Ascending aorta (tissue), 2 donors: ENCODE data around the gene ZNF692. TPM values are rescaled to one million over a fixed set of nuclear protein-coding genes. Genes with fewer than 3 reads are reported as not detected.

Experiments used
- DNase-seq, 2 donors: peaks; one replicate each; pipeline ENCODE4 v3.0.0-alpha.2; 2019; ENCODE audit warnings: low spot score in 2 of 2
- H3K27ac ChIP-seq, 2 donors: fragments of 200-600 bp; sonication (generic); one replicate each; pipeline ENCODE4 v1.5.1; 2016 to 2017; ENCODE audit warnings: mild to moderate bottlenecking in 1 of 2
- H3K27me3 ChIP-seq: fragments of 200-600 bp; sonication (generic); one replicate; pipeline ENCODE4 v1.5.1; 2017
- H3K36me3 ChIP-seq, 2 donors: fragments of 200-600 bp; sonication (generic); one replicate each; pipeline ENCODE4 v1.5.1; 2016
- H3K4me1 ChIP-seq, 2 donors: fragments of 200-600 bp; sonication (generic); one replicate each; pipeline ENCODE4 v1.5.1; 2016 to 2017; ENCODE audit warnings: mild to moderate bottlenecking in 1 of 2
- H3K4me3 ChIP-seq, 2 donors: fragments of 200-600 bp; sonication (generic); one replicate each; pipeline ENCODE4 v1.5.1; 2016 to 2017; ENCODE audit warnings: mild to moderate bottlenecking in 1 of 2
- H3K9me3 ChIP-seq, 2 donors: fragments of 200-600 bp; sonication (generic); one replicate each; pipeline ENCODE4 v1.5.1; 2016
- intact Hi-C: fragments of 100-400 bp; cut with DNase I; formaldehyde crosslinking; loops from one replicate; pipeline ENCODE4 v1.15.1; 2023
- total RNA-seq: library from RNA; depleted of rRNA; stranded (reverse); fragments of >200 nt; gene quantifications from one replicate; pipeline ENCODE4 v1.1.0, GENCODE V29; 2016
- TF ChIP-seq, protein P1 (sequence below), 3 experiments: fragments of 200-600 bp in 2 of 3; fragments of 450-650 bp in 1 of 3; sonication (generic) in 2 of 3; IDR thresholded peaks; one replicate each; pipeline ENCODE4 v1.5.1; 2016 to 2019; ENCODE audit warnings: antibody characterized with exemption in 3 of 3, mild to moderate bottlenecking in 1 of 3, moderate library complexity in 1 of 3

Gene ZNF692
- total RNA-seq, 1 donor from 2014 or later: 13.8 TPM

DNA sequence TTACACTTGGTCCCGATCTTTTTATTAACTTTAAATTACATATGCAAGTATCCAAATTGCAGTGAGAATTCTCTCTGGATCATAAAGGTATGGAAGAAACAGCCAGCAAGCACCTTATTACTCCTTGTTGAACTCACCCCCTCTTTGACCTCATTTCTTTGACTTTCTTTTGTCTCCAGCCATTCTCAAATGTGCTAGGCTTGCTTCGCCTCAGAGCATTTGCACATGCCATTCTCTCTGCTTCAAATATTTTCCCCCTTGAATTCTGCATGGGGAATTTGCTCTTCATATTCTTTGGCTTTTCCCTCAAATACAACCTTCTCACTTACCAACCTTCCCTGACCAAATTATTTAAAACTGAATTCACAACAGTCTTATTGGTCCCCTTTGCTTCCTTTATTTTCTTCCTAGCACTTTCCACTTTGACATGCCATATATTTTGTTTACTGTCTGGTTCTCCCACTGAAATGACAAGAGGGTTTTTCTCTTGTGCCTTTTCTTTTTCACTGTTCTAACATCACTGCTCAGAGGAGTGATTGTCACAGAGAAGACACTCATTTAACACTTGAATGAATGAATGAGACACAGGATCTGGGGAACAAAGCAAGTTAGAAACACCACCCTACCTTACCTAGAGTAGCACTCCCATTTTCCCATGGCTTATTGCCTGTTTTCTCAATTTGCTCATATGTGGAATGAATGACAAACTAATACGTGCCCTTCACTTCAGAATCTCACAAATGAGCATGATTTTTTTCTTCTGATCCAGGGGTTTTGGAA is 45.7 kb upstream of the ZNF692 start:
- Histone ChIP-seq H3K36me3 (no peaks in the 10 kb centered on the region), H3K4me1 (peaks cover 0 to 6% of the 10 kb centered on the region in 2 donors), H3K4me3 (no peak overlapping the region), H3K27me3 (no peaks in the 10 kb centered on the region), H3K9me3 (no peaks in the 10 kb centered on the region), H3K27ac (no peak overlapping the region)
- TF ChIP-seq, protein P1, sequence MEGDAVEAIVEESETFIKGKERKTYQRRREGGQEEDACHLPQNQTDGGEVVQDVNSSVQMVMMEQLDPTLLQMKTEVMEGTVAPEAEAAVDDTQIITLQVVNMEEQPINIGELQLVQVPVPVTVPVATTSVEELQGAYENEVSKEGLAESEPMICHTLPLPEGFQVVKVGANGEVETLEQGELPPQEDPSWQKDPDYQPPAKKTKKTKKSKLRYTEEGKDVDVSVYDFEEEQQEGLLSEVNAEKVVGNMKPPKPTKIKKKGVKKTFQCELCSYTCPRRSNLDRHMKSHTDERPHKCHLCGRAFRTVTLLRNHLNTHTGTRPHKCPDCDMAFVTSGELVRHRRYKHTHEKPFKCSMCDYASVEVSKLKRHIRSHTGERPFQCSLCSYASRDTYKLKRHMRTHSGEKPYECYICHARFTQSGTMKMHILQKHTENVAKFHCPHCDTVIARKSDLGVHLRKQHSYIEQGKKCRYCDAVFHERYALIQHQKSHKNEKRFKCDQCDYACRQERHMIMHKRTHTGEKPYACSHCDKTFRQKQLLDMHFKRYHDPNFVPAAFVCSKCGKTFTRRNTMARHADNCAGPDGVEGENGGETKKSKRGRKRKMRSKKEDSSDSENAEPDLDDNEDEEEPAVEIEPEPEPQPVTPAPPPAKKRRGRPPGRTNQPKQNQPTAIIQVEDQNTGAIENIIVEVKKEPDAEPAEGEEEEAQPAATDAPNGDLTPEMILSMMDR (IDR thresholded peaks at IDR 0.05): no peak
- no peak for DNase-seq
- intact Hi-C loops: no loop called here

DNA sequence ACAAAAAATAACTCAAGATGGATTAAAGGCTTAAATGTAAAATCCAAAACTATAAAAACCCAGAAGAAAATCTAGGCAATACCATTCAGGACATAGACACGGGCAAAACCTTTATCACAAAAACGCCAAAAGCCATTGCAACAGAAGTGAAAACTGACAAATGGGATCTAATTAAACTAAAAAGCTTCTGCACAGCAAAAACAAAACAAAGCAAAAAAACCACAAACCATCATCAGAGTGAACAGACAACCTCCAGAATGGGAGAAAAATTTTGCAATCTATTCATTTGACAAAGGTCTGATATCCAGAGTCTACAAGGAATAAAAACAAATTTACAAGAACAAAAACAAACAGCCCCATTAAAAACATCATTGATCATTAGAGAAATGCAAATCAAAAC is 42.7 kb upstream of the ZNF692 start:
- TF ChIP-seq, protein P1 (IDR thresholded peaks at IDR 0.05): no peak
- H3K9me3 ChIP-seq: no peaks in the 10 kb centered on the region

DNA sequence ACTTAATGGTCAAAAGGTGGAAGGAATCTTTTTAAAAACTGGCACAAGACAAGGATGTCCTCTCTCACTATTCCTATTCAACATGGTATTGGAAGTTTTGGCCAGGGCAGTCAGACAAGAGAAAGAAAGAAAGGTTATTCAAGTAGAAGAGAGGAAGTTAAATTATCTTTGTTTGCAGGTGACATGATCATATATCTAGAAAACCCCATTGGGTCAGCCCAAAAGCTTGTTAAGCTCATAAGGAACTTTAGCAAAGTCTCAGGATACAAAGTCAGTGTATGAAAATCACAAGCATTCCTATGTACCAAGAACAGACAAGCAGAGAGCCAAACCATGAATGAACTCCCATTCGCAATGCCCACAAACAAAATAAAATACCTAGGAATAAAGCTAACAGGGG is 41.8 kb upstream of the ZNF692 start:
- no peak for DNase-seq
- Histone ChIP-seq H3K36me3 (no peaks in the 10 kb centered on the region), H3K27ac (no peak overlapping the region), H3K4me1 (no peaks in the 10 kb centered on the region), H3K27me3 (no peaks in the 10 kb centered on the region), H3K4me3 (no peak overlapping the region), H3K9me3 (no peaks in the 10 kb centered on the region)
- TF ChIP-seq, protein P1 (IDR thresholded peaks at IDR 0.05): no peak
- intact Hi-C loops: no loop called here

More for the DNA sequence above, 42.7 kb upstream of the ZNF692 start:
- Histone ChIP-seq H3K4me3 (no peak overlapping the region), H3K4me1 (no peaks in the 10 kb centered on the region), H3K27me3 (no peaks in the 10 kb centered on the region), H3K36me3 (no peaks in the 10 kb centered on the region), H3K27ac (no peak overlapping the region)
- DNase-seq: no peak
- intact Hi-C loops: no loop called here

DNA sequence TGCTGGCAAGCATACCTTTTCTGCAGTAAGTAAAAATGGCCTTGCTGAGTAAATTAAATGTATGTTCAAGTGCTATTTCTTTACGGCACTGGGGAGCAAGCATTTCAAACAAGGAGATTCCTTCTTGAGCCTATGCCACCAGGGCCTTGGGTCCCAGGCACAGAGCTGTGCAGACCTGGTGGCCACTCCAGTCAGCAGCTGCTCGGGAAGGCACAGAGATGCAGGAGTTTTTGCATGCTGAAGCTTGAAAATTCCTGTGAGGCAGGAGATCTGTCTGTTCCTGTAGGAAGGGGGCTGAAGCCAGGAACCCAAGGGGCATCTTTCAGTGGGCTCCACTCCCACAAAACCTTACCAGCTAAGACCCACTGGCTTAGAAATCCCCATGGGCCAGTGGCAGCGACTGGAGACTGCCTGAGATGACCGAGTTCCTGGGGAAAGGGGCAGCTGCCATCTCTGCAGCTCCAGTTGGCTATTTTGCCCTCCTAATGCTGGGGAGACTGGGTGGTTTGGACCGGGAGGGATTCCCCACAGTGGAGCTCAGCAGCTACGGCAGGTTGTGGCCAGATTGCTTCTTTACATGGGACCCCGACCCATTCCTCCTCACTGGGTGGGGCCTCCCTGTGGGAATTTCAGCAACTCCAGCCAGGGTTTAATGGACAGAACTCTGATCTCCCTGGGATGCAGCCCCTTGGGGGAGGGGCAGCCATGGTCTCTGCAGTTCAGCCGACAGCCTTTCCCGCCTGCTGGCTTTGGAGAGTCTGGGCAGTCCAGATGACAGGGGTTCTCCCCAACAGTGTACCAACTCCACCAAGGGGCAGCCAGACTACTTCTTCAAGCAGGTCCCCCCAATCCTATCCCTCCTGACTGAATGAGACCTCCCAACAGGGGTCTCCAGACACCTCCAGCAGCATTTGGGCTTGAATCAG is 38.8 kb upstream of the ZNF692 start:
- DNase-seq: no peak
- H3K27ac ChIP-seq: no peak overlapping the region
- TF ChIP-seq, protein P1 (IDR thresholded peaks at IDR 0.05): no peak

DNA sequence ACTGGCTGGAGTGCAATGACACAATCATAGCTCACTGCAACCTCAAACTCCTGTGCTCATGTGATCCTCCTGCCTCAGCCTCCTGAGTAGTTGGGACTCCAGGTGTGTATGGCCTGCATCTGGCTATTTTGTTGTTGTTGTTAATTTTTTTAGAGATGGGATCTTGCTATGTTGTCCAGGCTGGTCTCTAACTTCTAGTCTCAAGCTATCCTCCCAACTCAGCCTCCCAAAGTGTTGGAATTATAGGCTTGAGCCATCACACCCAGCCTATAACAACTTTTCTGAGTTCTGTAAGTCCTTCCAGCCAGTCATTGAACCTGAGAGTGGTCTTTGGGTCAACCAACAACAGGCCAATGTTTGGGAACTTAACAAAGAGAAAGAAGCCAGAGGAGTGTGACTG is 36.0 kb upstream of the ZNF692 start:
- Histone ChIP-seq H3K4me1 (no peaks in the 10 kb centered on the region), H3K27ac (no peak overlapping the region), H3K4me3 (no peak overlapping the region), H3K27me3 (no peaks in the 10 kb centered on the region), H3K9me3 (no peaks in the 10 kb centered on the region), H3K36me3 (no peaks in the 10 kb centered on the region)
- TF ChIP-seq, protein P1 (IDR thresholded peaks at IDR 0.05): no peak
- intact Hi-C loops: no loop called here
- DNase-seq: no peak

More for the DNA sequence above, 38.8 kb upstream of the ZNF692 start:
- no peaks in the 10 kb centered on the region for H3K27me3 ChIP-seq
- intact Hi-C loops: no loop called here
- no peaks in the 10 kb centered on the region for H3K4me1 ChIP-seq
- no peak overlapping the region for H3K4me3 ChIP-seq
- H3K36me3 ChIP-seq: no peaks in the 10 kb centered on the region
- H3K9me3 ChIP-seq: no peaks in the 10 kb centered on the region
